Stimulated activated CD8-positive, alpha-beta memory T cell treated with anti-CD3 and anti-CD28 coated beads, Interleukin-4, amount 100 ng/mL, for 1 hour (primary cell): ENCODE results near the gene MACROD2.
"Not testable (repeated sequence)": the region's sequence is repeated elsewhere in the genome, so short reads cannot be mapped to it uniquely, and the experiment has no call there.

Experiments used
- DNase-seq, 2 donors: peaks; one replicate each; pipeline ENCODE4 v3.0.0-alpha.2; 2020; ENCODE audit warnings: low read depth in 2 of 2, low spot score in 1 of 2

Gene MACROD2

DNA sequence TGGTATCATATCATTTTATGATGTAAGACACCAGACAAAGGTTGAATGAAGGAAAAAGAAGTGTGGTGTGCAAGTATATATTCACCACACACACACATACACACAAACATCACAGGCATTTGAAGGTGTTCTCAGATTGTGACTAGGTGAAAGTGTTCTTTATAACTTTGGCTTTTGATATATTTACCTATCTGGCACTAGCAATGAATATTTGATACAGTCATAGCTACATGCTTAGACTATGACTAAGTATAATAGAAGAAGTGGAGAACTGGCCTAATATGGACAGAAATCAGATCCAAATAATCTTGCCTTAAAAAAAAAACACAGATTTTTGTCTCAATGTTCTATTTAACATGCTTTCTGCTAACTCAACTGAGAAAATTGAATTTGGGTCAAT lies 1768.0 kb downstream of the MACROD2 start:
- DNase-seq: no peak

DNA sequence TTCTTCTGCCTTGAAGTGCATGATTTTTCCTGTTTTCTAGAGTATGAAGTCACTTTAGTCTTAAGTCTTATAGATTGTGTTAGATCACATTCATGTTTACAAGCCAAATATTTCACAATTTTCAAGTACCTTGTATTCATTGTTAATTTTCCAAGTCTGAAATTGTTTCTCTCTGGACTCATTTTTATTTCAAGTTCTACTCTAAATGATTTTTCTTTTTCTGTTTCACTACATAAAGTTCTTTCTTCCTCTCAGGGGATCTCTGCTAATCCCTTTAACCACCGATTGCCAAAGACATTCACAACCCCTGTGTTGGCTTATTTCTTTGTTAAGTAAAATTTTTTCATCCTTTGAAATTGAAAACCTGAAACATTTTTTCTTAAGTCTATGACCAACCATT lies 1772.3 kb downstream of the MACROD2 start:
- DNase-seq: no peak

DNA sequence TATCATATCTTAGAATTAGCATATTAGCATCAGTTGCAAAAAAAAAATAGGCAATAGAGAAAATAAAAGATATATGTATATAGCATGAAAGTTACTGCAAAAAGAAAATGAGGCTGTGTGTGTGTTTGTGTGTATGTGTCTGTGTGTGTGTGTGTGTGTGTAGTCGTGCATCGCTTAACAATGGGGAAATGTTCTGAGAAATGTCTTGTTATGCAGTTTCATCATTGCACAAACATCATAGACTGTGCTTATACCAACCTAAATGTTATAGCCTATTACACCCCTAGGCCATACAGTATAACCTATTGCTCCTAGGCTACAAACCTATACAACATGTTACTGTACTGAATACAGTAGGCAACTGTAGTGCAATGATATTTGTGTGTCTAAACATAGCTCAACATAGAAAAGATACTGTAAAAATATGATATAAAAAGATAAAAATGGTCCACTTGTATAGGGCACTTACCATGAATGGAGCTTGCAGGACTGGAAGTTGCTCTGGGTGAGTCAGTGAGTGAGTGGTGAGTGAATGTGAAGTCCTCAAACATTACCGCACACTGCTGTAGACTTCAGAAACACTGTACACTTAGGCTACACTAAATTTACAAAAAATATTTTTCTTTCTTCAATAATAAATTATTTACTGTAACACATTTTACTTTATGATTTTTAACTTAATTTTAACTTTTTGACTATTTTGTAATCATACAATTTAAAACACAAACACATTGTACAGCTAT lies 1772.9 kb downstream of the MACROD2 start:
- no peak for DNase-seq

DNA sequence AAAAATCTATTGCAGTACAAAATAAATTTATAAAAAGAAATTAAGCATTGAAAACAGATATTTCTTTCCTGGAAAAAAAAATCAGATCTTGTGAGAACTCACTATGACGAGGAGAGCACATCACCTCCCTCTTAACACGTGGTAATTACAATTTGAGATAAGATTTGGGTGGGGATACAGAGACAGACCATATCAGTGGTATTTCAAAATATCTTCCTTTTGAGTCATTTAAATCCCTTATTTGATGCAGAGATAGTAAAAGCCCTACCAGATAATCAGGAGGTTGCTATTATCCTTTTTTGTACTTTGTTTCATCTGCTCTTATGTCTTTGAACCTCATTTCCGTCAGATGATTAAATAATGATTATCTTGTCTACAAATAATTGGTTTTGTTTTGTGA lies 1777.5 kb downstream of the MACROD2 start:
- DNase-seq: no peak

DNA sequence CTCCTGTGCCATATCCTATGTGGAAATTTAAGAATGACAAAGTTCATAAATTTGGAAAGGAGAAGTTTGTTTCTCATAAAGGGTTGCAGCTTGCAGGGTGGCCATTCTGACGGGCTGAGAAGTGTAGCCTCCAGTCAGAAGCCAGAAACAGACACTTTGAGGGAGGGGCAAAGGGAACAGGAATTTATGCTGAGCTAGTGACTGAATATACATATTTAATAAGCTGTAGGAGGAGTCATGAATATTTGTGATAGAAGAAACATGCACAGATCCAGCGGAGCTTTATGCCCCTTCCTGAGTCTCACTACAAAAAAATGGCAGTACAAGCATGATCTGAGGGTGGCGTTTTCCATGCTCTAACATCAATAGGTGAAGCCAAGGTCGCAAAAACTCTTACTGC lies 1779.6 kb downstream of the MACROD2 start:
- no peak for DNase-seq

DNA sequence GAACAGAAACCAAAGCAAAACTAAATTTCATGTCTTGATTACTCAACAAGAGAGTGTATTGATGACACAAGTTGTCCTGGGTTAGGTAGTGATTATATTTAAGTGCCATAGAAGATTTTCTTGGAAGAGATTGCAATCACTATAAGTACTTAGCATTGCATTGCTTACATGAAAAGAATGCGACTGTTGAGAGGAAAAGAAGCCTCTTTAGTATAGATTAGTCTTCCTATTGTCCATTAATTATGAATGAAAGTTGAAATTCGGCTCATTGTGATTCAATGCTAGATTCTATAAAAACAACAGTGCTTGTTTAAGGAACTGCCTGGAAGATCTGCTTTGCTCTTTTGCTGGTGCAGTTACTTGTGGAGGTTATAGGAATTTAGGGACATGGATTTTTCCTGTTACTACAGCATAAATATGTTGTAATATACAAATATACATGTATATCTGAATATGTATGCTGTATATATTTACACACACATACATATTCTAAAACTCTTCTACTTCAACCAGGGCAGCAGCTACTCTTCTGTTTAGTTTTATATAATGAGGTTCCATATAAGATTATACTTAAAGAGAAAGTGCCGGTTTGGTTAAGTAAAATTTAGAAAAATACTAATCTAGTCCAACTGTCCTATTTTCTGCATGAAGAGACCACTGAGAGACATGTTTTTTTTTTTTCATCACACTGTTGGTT lies 1781.6 kb downstream of the MACROD2 start:
- DNase-seq: no peak

DNA sequence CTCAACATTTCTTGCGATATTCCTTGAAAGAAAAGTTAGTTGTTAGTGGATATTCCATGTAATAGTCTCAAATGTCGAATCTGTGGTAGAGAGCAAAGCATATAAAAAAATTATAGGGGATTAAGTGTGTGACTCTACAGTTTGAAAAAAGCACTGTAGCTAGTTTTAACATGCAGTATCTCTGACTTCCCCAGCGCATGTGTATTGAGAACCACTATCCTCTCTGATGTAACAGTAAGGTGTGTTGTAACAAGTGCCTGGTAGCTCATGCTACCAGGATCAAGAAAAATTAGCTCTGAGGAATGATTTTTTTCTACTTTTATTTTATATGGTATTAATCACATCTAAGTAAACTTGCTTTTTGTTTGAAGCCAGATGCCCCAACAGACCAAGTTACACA lies 1788.7 kb downstream of the MACROD2 start:
- no peak for DNase-seq

DNA sequence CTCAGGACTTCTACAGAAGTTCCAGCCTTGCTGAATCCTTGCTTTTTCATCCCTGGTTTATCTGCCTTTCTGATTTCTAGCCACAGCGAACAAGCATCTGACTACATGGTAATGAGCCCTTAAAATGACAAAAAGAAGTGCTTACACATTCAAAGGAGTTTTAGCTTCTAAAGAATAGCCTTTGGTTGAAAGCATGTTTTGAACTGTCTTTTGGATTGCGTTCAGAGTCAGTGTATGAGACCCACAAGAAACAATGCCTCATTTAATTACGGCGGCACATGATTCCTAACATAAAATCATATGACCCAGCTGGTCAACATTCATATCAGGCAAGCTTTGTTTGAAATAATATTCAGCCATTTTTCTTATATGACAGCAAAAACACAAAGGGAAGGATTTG lies 1793.8 kb downstream of the MACROD2 start:
- no peak for DNase-seq

DNA sequence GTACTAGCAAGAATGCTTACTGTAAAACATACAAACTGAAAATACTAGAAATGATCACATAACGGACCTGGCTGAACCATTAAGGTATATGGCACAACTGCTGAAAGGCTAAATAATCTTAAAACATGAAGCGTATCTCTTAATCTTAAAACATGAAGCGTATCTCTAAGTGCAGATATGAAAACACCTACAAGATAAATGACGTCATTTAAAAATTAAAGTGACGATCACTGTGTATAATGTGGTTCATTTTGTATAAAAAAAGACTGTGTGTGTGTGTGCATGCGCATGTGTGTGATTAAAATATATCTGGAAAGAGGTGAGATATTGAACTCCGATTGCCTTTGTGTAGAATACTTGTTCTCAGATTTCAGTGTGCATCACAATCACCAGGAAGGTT lies 1797.5 kb downstream of the MACROD2 start:
- DNase-seq: no peak

DNA sequence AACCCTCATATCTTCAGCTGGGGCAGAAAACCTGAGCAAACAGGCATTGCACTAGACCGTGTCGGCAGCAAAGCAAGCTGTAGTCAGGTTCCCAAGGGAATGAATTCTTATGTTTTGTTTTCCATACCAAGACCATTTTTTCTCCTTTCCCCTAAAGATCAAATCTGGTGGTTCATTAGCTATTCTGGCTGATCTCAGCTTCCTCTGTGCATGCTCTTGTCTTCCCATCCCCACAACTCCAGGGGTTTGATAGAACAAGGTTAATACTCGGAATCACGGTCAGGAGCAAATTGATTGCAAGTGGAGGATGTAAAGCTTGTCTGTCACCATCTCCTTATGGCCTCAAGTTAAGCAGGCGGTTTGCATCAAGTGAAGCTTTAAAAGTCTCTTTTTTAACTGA lies 1799.1 kb downstream of the MACROD2 start:
- no peak for DNase-seq

DNA sequence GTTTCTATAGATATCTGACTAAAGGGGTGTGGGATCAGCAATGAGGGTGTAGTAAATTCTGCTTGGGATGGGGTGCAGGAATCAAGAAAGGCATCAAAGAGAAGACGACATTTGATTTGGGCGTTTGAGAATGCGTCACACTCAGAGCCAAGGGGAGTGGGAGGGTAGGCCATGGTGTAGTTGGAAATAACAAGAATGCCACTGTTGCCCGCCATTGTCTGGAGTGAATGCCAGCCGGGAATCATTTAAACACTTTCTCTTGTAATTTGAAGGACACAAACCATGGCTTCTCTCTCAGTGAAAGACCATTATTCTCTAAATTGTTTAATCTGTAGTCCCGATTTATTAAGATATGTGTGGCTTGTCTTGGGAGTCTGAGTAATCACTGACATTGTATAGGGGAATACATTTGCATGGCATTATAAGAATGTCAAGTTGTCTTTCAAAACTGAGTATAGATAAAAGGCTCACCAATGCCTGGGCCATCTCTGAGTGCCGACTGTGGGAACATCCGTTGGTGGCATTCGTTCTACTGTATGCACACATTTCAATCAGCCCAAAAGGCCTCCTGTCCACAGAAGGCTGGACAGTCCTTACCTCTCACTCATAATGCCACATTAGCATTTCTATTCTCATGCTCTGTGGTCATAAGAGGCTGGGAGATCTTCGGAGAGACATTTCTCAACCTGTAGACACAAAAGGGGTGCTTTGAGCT lies 1800.1 kb downstream of the MACROD2 start:
- no peak for DNase-seq

DNA sequence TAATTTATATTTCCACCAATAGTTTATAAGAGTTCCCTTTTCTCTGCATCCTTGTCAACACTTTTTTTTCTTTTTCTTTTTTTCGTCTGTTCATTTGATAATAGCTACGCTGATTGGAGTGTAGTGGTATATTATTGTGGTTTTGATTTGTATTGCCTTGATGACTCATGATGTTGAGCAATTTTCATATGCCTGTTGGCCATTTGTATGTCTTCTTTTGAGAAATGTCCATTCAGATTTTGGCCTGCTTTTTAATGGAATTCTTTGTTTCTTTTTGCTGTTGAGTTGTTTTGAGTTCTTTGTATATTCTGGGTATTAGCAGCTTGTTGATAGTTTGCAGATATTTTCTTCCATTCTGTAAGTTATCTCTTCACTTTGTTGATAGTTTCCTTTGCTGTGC lies 1804.6 kb downstream of the MACROD2 start:
- no peak for DNase-seq

DNA sequence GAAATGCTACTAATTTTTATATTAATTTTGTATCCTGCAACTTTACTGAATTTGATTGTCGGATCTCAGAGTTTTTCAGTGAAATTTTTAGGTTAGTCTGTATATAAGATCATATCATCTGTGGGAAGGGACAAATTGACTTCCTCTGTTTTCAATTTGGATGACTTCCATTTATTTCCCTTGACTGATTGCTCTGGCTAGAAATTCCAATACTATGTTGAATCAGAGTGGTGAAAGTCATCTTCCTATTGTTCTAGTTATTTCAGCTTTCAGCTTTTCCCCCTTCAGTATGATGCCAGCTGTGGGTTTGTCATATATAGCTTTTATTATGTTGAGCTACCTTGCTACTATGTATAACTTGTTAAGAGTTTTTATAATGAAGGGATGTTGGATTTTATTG lies 1806.7 kb downstream of the MACROD2 start:
- DNase-seq: no peak

DNA sequence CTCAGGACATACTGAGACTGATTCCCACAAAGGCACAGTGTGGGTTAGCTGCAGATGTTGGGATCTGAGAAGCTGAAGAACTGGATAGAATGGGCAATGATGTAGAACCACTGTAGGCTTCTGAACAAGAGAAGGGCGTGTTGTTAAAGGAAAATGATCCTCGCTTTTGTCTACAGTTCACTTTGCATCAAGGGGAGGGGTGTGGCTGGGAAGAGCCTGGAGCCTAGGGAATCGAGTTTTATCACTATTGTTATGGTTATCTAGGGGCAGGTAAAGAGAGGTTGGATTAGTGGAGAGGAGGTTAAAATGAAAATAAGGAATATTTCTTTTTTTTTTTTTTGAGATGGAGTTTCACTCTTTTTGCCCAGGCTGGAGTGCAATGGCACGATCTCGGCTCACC lies 1809.8 kb downstream of the MACROD2 start:
- DNase-seq: no peak

DNA sequence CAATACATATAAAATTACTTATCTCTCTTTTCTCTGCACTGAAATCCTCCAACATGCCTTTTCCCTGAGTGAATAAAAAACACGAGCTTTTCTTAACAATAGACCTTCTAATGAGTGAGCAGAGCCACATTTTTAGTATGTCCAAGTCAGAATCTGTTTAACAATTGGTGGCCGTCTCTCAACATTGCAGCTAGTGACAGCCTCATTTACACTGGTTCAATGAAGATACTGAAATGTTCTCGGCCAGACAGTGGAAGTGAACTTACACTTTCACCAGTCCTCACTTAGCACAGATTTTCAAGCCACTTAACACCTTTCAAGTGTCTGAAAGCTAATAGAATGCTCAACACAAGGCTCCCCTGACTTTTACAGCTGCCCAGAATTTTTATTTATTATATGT lies 1810.8 kb downstream of the MACROD2 start:
- DNase-seq: no peak

DNA sequence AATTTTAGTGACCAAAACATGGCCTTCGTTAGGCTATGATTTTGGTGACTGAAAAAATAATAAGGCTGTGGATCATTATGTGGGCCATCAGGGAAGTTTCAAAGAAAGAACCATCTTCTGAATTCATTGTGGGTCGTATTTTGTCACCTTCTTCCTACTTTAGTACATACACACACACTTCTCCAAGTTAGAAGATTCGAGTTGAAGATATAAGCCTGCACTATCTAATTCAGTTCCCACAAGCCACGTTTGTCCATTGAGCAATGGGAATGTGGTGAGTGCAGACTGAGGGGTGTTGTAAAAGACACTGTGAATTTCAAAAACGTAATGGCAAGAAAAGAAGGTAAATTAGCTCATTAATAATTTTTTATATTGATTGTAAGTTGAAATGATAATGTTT lies 1812.0 kb downstream of the MACROD2 start:
- DNase-seq: no peak

DNA sequence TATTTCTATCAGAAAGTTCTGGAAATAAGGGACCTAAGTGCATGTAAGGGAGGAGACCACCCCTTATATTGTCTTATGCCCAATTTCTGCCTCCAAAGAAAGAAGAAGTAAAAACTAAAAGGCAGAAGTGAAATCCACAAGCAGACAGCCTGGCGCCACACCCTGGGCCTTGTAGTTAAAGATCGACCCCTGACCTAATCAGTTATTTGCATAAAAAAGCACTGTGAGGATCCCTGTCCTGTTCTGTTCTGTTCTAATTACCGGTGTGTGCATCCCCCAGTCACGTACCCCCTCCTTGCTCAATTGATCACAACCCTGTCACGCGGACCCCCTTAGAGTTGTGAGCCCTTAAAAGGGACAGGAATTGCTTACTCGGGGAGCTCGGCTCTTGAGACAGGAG lies 1812.5 kb downstream of the MACROD2 start:
- DNase-seq: not testable (repeated sequence)

DNA sequence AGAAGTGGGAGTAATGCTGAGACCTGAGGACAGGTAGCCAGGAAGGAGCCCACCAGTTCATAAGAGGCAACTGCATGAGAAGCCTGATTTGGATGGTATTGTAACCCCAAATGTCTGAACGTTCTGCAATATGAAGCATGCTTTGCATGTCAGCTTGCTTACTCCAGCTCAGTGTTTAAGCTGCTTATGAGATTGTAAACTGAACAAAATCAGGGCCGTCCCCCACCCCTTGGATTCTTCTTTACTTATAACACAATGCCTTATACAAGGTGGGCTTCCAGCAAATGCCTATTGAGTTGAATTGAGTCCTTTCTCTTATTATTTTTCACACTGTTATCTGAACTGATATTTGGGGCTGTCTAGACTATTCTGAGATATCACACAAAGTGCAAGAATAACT lies 1816.6 kb downstream of the MACROD2 start:
- DNase-seq: no peak

DNA sequence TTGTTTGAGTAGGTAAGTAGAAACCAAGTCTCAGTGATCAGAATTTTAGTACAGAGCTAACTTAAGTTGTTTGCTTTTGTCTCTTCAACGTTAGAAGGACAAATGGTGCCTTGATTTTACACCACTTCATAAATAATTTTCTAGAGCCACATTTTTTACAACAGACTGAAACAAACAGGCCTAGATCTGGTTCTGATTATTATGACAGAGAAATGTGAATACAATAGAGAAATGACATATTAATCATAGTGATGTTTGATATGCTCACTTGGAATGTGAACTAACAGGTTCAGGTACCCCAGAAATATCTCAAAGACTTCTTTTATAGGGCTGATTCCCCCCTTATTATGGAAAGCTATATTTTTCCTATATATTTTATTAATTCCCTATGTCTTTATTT lies 1817.4 kb downstream of the MACROD2 start:
- no peak for DNase-seq

DNA sequence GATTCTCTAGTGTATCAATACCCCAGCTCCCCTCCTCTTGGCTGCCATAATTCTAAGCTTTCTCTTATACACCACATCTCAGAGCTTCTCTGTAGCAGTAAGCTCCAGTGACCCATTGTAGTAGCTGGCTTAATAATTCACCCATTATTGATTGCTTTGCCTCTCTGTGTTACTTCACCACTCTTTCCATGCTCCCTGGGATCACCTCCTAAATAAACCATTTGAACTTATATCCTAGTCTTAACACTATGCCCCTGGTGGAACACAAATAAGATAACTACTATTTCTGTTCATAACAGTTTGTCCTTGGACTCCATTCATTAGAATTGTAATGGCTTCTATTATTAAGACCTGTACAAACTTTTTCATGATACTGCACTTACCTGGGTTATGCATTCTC lies 1819.0 kb downstream of the MACROD2 start:
- DNase-seq: no peak

DNA sequence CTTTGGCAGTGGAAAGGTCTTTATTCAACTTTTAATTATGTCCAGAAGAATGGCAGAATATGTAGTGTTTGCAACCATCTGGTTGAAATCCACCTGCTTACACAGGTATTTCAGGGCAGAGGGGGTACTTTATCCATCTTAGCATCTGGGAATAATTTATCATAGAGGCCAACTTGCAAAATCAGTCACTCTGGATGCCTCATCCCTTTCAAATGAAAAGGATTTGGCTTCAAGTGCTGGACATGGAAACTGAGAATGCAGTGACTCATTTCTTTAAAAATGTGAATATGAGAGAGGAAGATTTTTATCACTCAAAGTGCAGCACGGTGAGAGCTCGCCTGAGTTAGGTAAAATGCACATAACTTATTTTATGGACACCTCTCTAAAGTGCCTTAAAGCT lies 1819.6 kb downstream of the MACROD2 start:
- DNase-seq: no peak

DNA sequence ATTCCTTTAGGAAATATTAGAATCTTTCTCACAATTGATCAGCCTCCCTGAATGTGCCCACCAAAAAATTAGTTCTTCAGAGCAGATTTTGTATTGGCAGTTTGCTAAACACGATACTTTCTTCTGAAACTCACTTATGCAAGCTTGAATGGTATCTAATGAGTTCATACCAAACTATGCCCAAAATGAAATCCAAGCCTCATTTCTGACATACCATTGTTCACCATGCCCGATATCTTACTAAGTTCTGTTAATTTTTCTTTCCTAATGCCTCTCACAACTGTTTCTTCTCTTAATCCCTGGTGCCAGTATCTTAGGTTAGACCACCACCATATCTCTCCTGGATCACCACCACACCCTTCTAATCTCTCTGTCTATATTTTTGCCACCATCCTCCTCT lies 1822.0 kb downstream of the MACROD2 start:
- DNase-seq: no peak
